Stimulated activated CD8-positive, alpha-beta memory T cell treated with anti-CD3 and anti-CD28 coated beads, Interleukin-15, amount 100 ng/mL, for 48 hours (primary cell): ENCODE results near the gene ILDR1.

Experiments
- DNase-seq, 2 donors: peaks; one replicate each; pipeline ENCODE4 v3.0.0-alpha.2; 2020; ENCODE audit warnings: low read depth in 2 of 2

Gene ILDR1

GRCh38 chr3:122019493-122019892, 2.6 kb downstream of the ILDR1 start:
- DNase-seq: no peak

- peak in 1 of 2 donors; percentile 14 for DNase-seq
Measured at GRCh38 chr3:122014741-122015140, 7.3 kb downstream of the ILDR1 start.

GRCh38 chr3:122013448-122013925, 8.6 kb downstream of the ILDR1 start:
- no peak for DNase-seq

- DNase-seq: no peak
Measured at GRCh38 chr3:122012821-122013220, 9.2 kb downstream of the ILDR1 start.

GRCh38 chr3:122011396-122011795, 10.7 kb downstream of the ILDR1 start:
- no peak for DNase-seq

- DNase-seq: no peak
Measured at GRCh38 chr3:122010506-122010905, 11.5 kb downstream of the ILDR1 start.

GRCh38 chr3:122008166-122008565, 13.9 kb downstream of the ILDR1 start:
- DNase-seq: no peak

GRCh38 chr3:122006267-122006666, 15.8 kb downstream of the ILDR1 start:
- no peak for DNase-seq

- peak in 1 of 2 donors; percentile 6 for DNase-seq
Measured at GRCh38 chr3:122004991-122005565, 17.0 kb downstream of the ILDR1 start.

- no peak for DNase-seq
Measured at GRCh38 chr3:122004107-122004506, 17.9 kb downstream of the ILDR1 start.

GRCh38 chr3:122003606-122004005, 18.4 kb downstream of the ILDR1 start:
- DNase-seq: no peak

GRCh38 chr3:122003112-122003511, 18.9 kb downstream of the ILDR1 start:
- DNase-seq: no peak

GRCh38 chr3:122002611-122003010, 19.4 kb downstream of the ILDR1 start:
- no peak for DNase-seq

GRCh38 chr3:122001892-122002291, 20.2 kb downstream of the ILDR1 start:
- DNase-seq: no peak

GRCh38 chr3:122000936-122001605, 21.0 kb downstream of the ILDR1 start:
- no peak for DNase-seq

GRCh38 chr3:121999931-122000330, 22.1 kb downstream of the ILDR1 start:
- DNase-seq: no peak

GRCh38 chr3:121998611-121999473, 23.2 kb downstream of the ILDR1 start:
- no peak for DNase-seq

- DNase-seq: no peak
Measured at GRCh38 chr3:121998030-121998580, 23.9 kb downstream of the ILDR1 start.

- no peak for DNase-seq
Measured at GRCh38 chr3:121997372-121997771, 24.7 kb downstream of the ILDR1 start.

- no peak for DNase-seq
Measured at GRCh38 chr3:121996441-121996840, 25.6 kb downstream of the ILDR1 start.

GRCh38 chr3:121995161-121996137, 26.6 kb downstream of the ILDR1 start:
- no peak for DNase-seq
